Epithelial cell of umbilical artery (primary cell): ENCODE measurements around the gene ZNF394. TPM values are rescaled to one million over a fixed set of nuclear protein-coding genes. Genes with fewer than 3 reads are reported as not detected.

ENCODE experiments used
- total RNA-seq: library from RNA; depleted of rRNA; stranded (reverse); fragments of >200 nt; gene quantifications from 2 replicates; pipeline ENCODE4 v1.2.3, GENCODE V29; 2014

Gene ZNF394
- 26.3 and 33.0 TPM in 2 replicates for total RNA-seq

DNA sequence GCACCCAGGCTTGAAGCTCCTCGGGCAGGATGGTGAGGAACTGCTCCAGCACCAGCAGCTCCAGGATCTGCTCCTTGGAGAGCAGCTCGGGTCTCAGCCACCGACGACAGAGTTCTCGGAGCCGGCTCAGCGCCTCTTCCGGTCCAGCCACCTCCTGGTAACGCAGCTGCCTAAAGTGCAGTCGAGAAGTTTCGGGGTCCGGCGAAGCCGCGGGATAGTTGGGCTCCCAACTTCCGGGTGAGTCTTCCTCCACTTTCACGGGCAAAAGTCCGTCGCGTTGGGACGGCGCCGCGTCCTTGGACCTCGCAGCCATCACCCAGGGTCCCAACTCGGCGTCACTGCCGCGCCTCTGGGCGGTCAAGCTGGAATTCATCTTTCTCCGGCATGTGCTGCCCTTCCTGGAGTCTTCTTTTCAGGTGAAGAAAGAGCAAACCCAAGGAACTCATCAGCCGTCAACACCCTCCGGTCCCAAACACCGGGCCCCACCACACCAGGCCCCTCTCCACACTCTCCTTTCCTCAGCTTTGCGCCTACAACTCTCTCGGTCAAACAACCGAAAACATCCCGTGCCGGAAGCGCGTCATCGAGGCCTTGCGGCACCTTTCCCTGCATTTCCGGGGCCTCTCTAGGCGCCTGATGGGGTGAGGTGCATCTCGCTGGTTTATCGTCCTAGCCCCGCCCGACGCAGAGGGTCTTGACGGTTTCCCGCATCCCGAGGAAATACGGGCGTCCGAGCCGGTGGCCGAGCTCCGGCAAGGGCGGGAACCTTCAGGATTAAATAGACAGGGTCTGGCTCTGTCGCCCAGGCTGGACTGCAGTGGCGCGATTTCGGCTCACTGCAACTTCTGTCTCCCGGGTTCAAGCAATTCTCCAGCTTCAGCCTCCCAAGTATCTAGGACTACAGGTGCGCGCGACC lies at the start of gene ZNF394:
TSS of gene ZNF394 (minus strand) at position 561 of the 916 bp plus-strand sequence. CDS start at position 373, 188 bp downstream.

DNA sequence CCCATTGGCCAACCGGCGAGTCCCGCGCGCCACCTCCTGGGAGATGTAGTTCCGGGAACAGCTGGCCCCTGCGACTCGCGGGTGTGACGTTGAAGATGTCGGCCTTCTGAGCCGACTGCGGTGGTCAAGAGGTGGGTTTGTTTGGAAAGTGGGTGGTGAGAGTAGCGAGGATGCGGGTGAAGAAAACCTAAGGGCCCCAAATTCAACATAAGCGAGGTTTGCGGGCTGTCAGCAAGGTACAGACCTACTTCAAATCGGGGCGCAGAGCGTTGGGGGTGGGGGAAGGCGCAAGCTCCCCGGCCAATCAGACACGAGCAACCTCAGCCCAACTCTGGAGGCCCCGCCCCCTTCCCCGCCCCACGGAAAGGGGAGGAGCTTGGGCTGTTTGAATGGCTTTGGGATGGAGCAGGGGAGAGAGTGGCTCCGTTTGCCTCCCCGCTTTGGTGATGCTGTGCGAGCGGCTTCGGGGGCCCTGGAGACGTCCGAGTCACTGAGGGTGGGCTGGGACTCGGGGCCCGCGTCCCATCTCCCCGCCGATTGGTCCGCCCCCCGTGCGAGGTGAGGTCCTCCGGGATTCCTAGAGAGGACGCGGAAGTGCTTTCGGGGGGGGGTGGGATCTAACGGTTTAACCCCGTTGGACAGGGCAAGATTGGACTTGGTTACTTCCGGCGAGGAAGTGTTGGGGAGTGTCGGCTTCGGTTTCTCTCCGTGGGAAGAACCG lies 4.7 kb upstream of the ZNF394 start, which contains the start of gene ZKSCAN5:
TSS of gene ZKSCAN5 (plus strand) at position 60 of the 721 bp plus-strand sequence. CDS start 1,383 bp downstream, outside the sequence.

GRCh38 chr7:99472561-99473314 lies 27.3 kb downstream of the ZNF394 start, which contains the start of gene ZNF789:
Gene ZNF789 (plus strand): TSS chr7:99472890. CDS start chr7:99476457, 3,567 bp downstream.

Other genes with a start within 250 kb of the ZNF394 start
- 0.30 and 0.97 TPM in 2 replicates for gene MYH16, start 227.4 kb downstream of the ZNF394 start, total RNA-seq
- 149 and 212 TPM in 2 replicates for gene ARPC1A, start 174.4 kb downstream of the ZNF394 start, total RNA-seq
- 597 and 600 TPM in 2 replicates for gene ARPC1B, start 125.6 kb downstream of the ZNF394 start, total RNA-seq
- 61.1 and 109 TPM in 2 replicates for gene PDAP1, start 91.7 kb downstream of the ZNF394 start, total RNA-seq
- gene BUD31, start 91.3 kb downstream of the ZNF394 start, total RNA-seq, result 107 and 116 TPM in 2 replicates
- gene PTCD1, start 61.5 kb downstream of the ZNF394 start, total RNA-seq, result 4.5 and 5.5 TPM in 2 replicates
- gene CPSF4, start 61.3 kb downstream of the ZNF394 start, total RNA-seq, result 28.6 and 30.4 TPM in 2 replicates
- 643 and 858 TPM in 2 replicates for gene ATP5MF, start 34.1 kb downstream of the ZNF394 start, total RNA-seq
- 5.6 and 6.2 TPM in 2 replicates for gene ZNF789, start 27.4 kb downstream of the ZNF394 start, total RNA-seq
- gene ZKSCAN5, start 4.4 kb upstream of the ZNF394 start, total RNA-seq, result 10.7 and 12.0 TPM in 2 replicates
- gene FAM200A, start 51.8 kb upstream of the ZNF394 start, total RNA-seq, result 5.6 and 6.2 TPM in 2 replicates
- 10.1 and 19.5 TPM in 2 replicates for gene ZNF655, start 58.4 kb upstream of the ZNF394 start, total RNA-seq
- gene TMEM225B, start 98.0 kb upstream of the ZNF394 start, total RNA-seq, result under 0.01 TPM in 1 of 2 replicates, not detected in the other
- 9.4 and 10.4 TPM in 2 replicates for gene ZSCAN25, start 116.7 kb upstream of the ZNF394 start, total RNA-seq
- not detected in 2 replicates for gene CYP3A5, start 179.7 kb upstream of the ZNF394 start, total RNA-seq
- not detected in 2 replicates for gene CYP3A7, start 234.9 kb upstream of the ZNF394 start, total RNA-seq